HG03432 (cell line): ENCODE data around the gene KLHL11.
A peak's percentile ranks its signal among the peaks of the same experiment; 100 is the strongest.

Source experiments
- ATAC-seq: cut with Tn5 transposase; IDR thresholded peaks from one replicate; pipeline ENCODE4 v1.9.1; 2021; ENCODE audit warnings: mild to moderate bottlenecking, moderate library complexity; ENCODE audit not compliant: unreplicated experiment

KLHL11 gene

DNA sequence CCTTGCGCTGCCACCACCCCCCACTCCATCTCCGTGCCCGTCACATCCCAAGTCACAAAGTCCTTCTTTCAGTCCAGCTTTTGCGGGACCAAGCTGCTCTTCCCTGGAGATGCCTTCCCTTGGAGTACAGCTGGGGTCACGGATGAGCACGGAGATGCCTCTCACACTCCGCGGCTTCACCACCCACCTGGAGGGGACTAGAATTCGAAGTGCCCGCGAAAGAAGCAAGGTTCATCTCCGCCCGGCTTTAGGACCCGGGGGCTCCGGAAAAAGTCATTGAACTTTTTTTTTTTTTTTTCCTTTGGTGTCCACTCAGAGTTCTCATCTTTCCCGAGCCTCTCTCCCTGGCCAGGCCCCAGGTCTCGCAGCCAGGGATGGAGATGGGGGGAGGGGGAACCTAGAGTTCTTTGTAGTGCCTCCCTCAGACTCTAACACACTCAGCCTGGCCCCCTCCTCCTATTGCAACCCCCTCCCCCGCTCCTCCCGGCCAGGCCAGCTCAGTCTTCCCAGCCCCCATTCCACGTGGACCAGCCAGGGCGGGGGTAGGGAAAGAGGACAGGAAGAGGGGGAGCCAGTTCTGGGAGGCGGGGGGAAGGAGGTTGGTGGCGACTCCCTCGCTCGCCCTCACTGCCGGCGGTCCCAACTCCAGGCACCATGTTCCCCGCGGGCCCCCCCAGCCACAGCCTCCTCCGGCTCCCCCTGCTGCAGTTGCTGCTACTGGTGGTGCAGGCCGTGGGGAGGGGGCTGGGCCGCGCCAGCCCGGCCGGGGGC is 52.7 kb downstream of the KLHL11 start, which contains the start of gene FKBP10:
Gene FKBP10, plus strand, starts transcription at position 624 of the 771 bp plus-strand sequence. Its CDS starts 31 bp downstream, at position 655.
- no peak for ATAC-seq

DNA sequence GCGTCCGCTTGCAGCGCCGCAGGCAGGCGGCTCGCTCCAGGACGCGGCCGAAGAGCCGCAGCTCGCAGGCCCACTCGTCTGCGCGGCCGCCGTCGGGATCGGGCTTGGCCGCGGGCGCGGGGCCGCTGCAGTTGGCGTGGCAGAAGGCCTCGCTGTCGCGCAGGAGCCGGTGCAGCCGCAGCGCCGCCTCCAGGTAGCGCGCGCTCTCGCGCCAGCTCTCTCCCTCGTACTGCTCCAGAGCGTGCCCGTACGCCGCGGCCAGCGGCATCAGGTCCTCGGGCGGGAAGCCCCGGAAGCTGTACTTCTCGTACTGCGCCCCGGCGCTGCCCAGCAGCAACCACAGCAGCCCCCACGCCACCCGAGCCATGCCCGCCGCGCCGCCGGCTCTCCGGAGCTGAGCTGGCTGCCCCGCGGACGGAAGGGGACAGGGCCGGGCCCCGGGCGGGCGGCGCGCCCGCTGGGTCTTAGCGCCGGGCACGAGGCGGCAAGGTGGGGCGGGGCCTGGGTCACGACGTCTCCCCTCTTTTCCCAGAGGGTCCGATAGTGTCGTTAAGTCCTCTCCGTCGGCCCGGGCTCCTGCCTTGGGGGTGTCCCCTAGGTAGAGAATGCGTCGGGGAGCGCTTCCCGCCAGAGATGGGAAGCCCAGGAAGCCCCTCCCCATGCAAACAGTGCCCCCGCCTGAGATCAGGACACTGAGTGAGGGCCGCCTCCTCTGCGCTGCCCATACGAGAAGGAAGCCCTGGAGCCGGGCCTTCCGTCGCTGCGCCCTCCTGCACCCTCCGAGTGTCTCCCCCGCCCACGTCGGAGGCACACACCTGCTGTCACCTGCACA is 53.5 kb downstream of the KLHL11 start, which contains the start of gene P3H4:
Gene P3H4, minus strand, starts transcription at position 401 of the 832 bp plus-strand sequence. Its CDS starts 34 bp downstream, at position 367.
- ATAC-seq: peak; percentile 75

DNA sequence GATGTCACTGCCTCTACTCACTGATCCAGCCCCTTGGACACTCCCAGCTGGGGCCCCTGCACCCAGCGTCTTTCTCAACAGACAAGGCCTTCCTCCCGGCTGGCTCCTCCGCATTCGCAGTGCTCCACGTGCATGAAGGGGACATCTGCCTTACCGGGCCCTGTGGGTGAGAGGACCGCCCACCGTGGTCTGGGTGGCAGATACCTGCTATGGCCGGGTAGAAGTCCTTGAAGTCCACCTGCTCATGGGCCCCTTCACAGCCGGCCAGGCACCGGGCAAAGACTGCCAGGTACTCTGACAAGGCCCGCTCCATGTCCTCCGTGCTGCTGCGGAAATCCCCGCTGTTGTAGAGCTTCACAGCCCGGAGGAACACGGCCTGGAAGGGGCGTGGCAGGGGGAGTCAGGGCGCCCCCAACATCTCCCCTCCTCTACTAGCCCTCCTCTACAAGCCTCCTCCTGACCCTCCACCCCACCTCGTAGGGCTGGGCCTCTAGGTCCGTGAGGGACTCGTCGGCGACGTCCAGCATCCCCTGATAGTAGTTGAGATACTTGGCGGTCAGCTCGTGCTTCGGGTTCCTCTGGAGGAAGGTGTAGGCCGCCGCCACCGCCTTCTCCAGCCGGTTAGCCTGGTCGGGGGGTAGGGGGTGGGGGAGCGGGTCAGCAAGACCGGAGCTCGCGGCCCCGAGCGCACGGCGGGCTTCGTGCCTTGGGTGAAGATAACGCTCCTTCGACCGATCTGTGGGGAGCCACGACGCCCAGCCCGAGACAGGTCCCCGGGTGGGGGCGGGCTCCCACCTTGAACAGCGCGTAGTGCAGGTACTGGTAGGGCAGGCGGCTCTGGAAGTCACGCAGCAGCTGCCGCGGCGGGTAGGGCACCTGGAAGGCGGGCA is 54.3 kb downstream of the KLHL11 start:
- peak; percentile 7 for ATAC-seq

- ATAC-seq: no peak
Measured at GRCh38 chr17:41806685-41807445, 58.4 kb downstream of the KLHL11 start.
